Neural cell (in vitro differentiated cells): Measurements from ENCODE around the gene ZNF23. TPM values are rescaled to one million over a fixed set of nuclear protein-coding genes. Genes with fewer than 3 reads are reported as not detected.

Source experiments
- H2AFZ ChIP-seq: fragments of 200-600, 300-800 bp; sonication (generic), shearing (Covaris generic); 2 replicates; pipeline ENCODE4 v1.6.0; 2014; ENCODE audit warnings: low read depth, mild to moderate bottlenecking, antibody characterized with exemption, low read length, moderate library complexity
- H3F3A ChIP-seq: fragments of 200-600 bp; shearing (Covaris generic); 2 replicates; pipeline ENCODE4 v1.6.1; 2016; ENCODE audit warnings: mild to moderate bottlenecking, moderate library complexity, mixed read lengths, antibody characterized with exemption, low read length; ENCODE audit not compliant: insufficient read depth, poor library complexity, severe bottlenecking
- H3K27ac ChIP-seq: fragments of 200-600, 300-800 bp; sonication (generic), shearing (Covaris generic); 2 replicates; pipeline ENCODE4 v1.5.1; 2014; ENCODE audit warnings: mild to moderate bottlenecking, low read length, moderate library complexity
- H3K27me3 ChIP-seq: fragments of 300-800, 200-600 bp; sonication (generic), shearing (Covaris generic); 2 replicates; pipeline ENCODE4 v1.6.0; 2014; ENCODE audit warnings: mild to moderate bottlenecking, low read depth, low read length, moderate library complexity; ENCODE audit not compliant: insufficient read depth
- H3K36me3 ChIP-seq: fragments of 300-800, 200-600 bp; sonication (generic), shearing (Covaris generic); 2 replicates; pipeline ENCODE4 v1.5.1; 2014; ENCODE audit warnings: mild to moderate bottlenecking, antibody characterized with exemption, low read length, moderate library complexity; ENCODE audit not compliant: insufficient read depth
- H3K4me2 ChIP-seq: fragments of 300-800, 200-600 bp; sonication (generic), shearing (Covaris generic); 2 replicates; pipeline ENCODE4 v1.6.0; 2014; ENCODE audit warnings: mild to moderate bottlenecking, low read length
- H3K4me3 ChIP-seq: fragments of 300-800, 200-600 bp; sonication (generic), shearing (Covaris generic); 2 replicates; pipeline ENCODE4 v1.5.1; 2014; ENCODE audit warnings: mild to moderate bottlenecking, low read length, moderate library complexity
- H3K79me2 ChIP-seq: fragments of 200-600 bp; shearing (Covaris generic); replicated peaks from 2 replicates; pipeline ENCODE4 v1.6.0; 2014; ENCODE audit warnings: mild to moderate bottlenecking, low read length, moderate library complexity; ENCODE audit not compliant: insufficient read depth
- H3K9ac ChIP-seq: fragments of 300-800, 200-600 bp; sonication (generic), shearing (Covaris generic); 2 replicates; pipeline ENCODE4 v1.6.1; 2016; ENCODE audit warnings: mild to moderate bottlenecking, low read length, mixed read lengths
- H3K9me2 ChIP-seq: fragments of 200-600 bp; shearing (Covaris generic); 2 replicates; pipeline ENCODE4 v1.6.1; 2016; ENCODE audit warnings: mild to moderate bottlenecking, low read length, mixed read lengths; ENCODE audit not compliant: insufficient read depth
- H3K9me3 ChIP-seq: fragments of 200-600, 300-800 bp; sonication (generic), shearing (Covaris generic); 2 replicates; pipeline ENCODE4 v1.6.1; 2016; ENCODE audit warnings: mild to moderate bottlenecking, mixed run types, low read length, moderate library complexity, mixed read lengths
- H4K20me1 ChIP-seq: fragments of 200-600 bp; shearing (Covaris generic); 2 replicates; pipeline ENCODE4 v1.6.1; 2016; ENCODE audit warnings: mild to moderate bottlenecking, mixed run types; ENCODE audit not compliant: insufficient read depth
- CTCF ChIP-seq: fragments of 450-650 bp; IDR thresholded peaks from 2 replicates; pipeline ENCODE4 v1.5.1; 2014; ENCODE audit warnings: antibody characterized with exemption, mild to moderate bottlenecking, moderate library complexity; ENCODE audit not compliant: poor library complexity, severe bottlenecking
- EP300 ChIP-seq: fragments of 450-650 bp; conservative IDR thresholded peaks from 2 replicates; pipeline ENCODE4 v1.6.1; 2014; ENCODE audit warnings: antibody characterized with exemption, mild to moderate bottlenecking, moderate library complexity; ENCODE audit not compliant: poor library complexity, severe bottlenecking
- EZH2 ChIP-seq: fragments of 200-600, 300-800 bp; shearing (Covaris generic), sonication (generic); IDR thresholded peaks from 2 replicates; pipeline ENCODE4 v1.6.1; 2014; ENCODE audit warnings: antibody characterized with exemption, low read length, borderline replicate concordance, mild to moderate bottlenecking; ENCODE audit not compliant: insufficient read depth, poor library complexity, severe bottlenecking
- MXI1 ChIP-seq: fragments of 450-650 bp; conservative IDR thresholded peaks from 2 replicates; pipeline ENCODE4 v1.6.1; 2014; ENCODE audit warnings: antibody characterized with exemption, mild to moderate bottlenecking; ENCODE audit not compliant: poor library complexity, severe bottlenecking
- POLR2AphosphoS5 ChIP-seq: IDR thresholded peaks from 2 replicates; pipeline ENCODE4 v1.6.1; 2012
- RAD21 ChIP-seq: fragments of 450-650 bp; conservative IDR thresholded peaks from 2 replicates; pipeline ENCODE4 v1.6.1; 2014; ENCODE audit warnings: antibody characterized with exemption, mild to moderate bottlenecking, moderate library complexity
- REST ChIP-seq: IDR thresholded peaks from 2 replicates; pipeline ENCODE4 v1.6.1; 2012; ENCODE audit warnings: borderline replicate concordance
- SMC3 ChIP-seq: fragments of 450-650 bp; conservative IDR thresholded peaks from 2 replicates; pipeline ENCODE4 v1.6.1; 2014; ENCODE audit warnings: antibody characterized with exemption, mild to moderate bottlenecking, moderate library complexity; ENCODE audit not compliant: poor library complexity
- TAF1 ChIP-seq: IDR thresholded peaks from 2 replicates; pipeline ENCODE4 v1.6.1; 2012; ENCODE audit warnings: low read depth
- polyA plus RNA-seq: library from polyadenylated mRNA; depleted of rRNA; stranded (reverse); fragments of >200 nt; gene quantifications from 2 replicates; pipeline ENCODE4 v1.2.3, GENCODE V29; 2014

ZNF23 gene
- polyA plus RNA-seq, 1 donor from 2014 or later, result 40.4 TPM

- peak overlapping the region; percentile 39 for H3K4me3 ChIP-seq
Observed at GRCh38 chr16:71412270-71413160, 49.5 kb downstream of the ZNF23 start.

GRCh38 chr16:71410146-71410545, 51.9 kb downstream of the ZNF23 start:
- no peak overlapping the region for H3K9ac ChIP-seq
- H3K79me2 ChIP-seq, result no peaks in the 10 kb centered on the region
- H3F3A ChIP-seq, result no peaks in the 10 kb centered on the region
- no peak for TF ChIP-seq MXI1
- TF ChIP-seq REST, result no peak
- TF ChIP-seq TAF1, result no peak
- TF ChIP-seq EP300, result no peak
- TF ChIP-seq RAD21, result no peak
- TF ChIP-seq EZH2, result no peak
- no peak for TF ChIP-seq CTCF
- TF ChIP-seq SMC3, result no peak
- TF ChIP-seq POLR2AphosphoS5, result no peak
- H3K4me2 ChIP-seq, result no peak overlapping the region
- H3K9me3 ChIP-seq, result no peaks in the 10 kb centered on the region
- no peak overlapping the region for H3K27ac ChIP-seq
- no peaks in the 10 kb centered on the region for H4K20me1 ChIP-seq
- H3K9me2 ChIP-seq, result no peaks in the 10 kb centered on the region
- no peaks in the 10 kb centered on the region for H3K27me3 ChIP-seq
- H2AFZ ChIP-seq, result no peak overlapping the region
- no peak overlapping the region for H3K4me3 ChIP-seq
- no peaks in the 10 kb centered on the region for H3K36me3 ChIP-seq

More at GRCh38 chr16:71412270-71413160, 49.5 kb downstream of the ZNF23 start:
- Histone ChIP-seq H3K79me2 (no peaks in the 10 kb centered on the region), H3K9me2 (no peaks in the 10 kb centered on the region), H3K9ac (no peak overlapping the region), H3K27ac (no peak overlapping the region), H2AFZ (peak overlapping the region; percentile 19), H3K36me3 (no peaks in the 10 kb centered on the region), H3K27me3 (no peaks in the 10 kb centered on the region), H3F3A (no peaks in the 10 kb centered on the region), H4K20me1 (no peaks in the 10 kb centered on the region), H3K4me2 (no peak overlapping the region), H3K9me3 (no peaks in the 10 kb centered on the region)
- no peak for TF ChIP-seq MXI1
- TF ChIP-seq SMC3, result peak; percentile 84
- TF ChIP-seq RAD21, result peak; percentile 75
- peak; percentile 86 for TF ChIP-seq CTCF
